HepG2 (cell line): Measurements from ENCODE around the gene ITGB5. TPM values are rescaled to one million over a fixed set of nuclear protein-coding genes. Genes with fewer than 3 reads are reported as not detected.
A peak's percentile ranks its signal among the peaks of the same experiment; 100 is the strongest.

Experiments
- BCL6 ChIP-seq: IDR thresholded peaks from 2 replicates; pipeline ENCODE4 v1.6.1; 2016; ENCODE audit warnings: missing genetic modification reagents, missing compliant biosample characterization
- DPF2 ChIP-seq: sonication (generic); formaldehyde crosslinking; IDR thresholded peaks from 2 replicates; pipeline ENCODE4 v1.4.0; 2020; ENCODE audit warnings: mild to moderate bottlenecking, low read depth, missing genetic modification reagents, borderline replicate concordance
- DR1 ChIP-seq: sonication (generic); formaldehyde crosslinking; IDR thresholded peaks from 2 replicates; pipeline ENCODE4 v1.8.0; 2021; ENCODE audit warnings: mild to moderate bottlenecking, missing genetic modification reagents, inconsistent platforms
- GABPB1 ChIP-seq: IDR thresholded peaks from 2 replicates; pipeline ENCODE4 v1.6.1; 2016; ENCODE audit warnings: mild to moderate bottlenecking, missing genetic modification reagents, moderate library complexity, missing compliant biosample characterization
- GTF3A ChIP-seq: sonication (generic); formaldehyde crosslinking; conservative IDR thresholded peaks from 2 replicates; pipeline ENCODE4 v1.4.0; 2020; ENCODE audit warnings: mild to moderate bottlenecking, missing genetic modification reagents
- HDAC2 ChIP-seq: sonication (generic); formaldehyde crosslinking; IDR thresholded peaks from 2 replicates; pipeline ENCODE4 v1.4.0; 2020; ENCODE audit warnings: missing genetic modification reagents
- HHEX ChIP-seq: IDR thresholded peaks from 2 replicates; pipeline ENCODE4 v1.6.1; 2016; ENCODE audit warnings: control low read depth
- JARID2 ChIP-seq: sonication (generic); formaldehyde crosslinking; IDR thresholded peaks from 2 replicates; pipeline ENCODE4 v1.8.1; 2023; ENCODE audit warnings: missing genetic modification reagents, inconsistent platforms; ENCODE audit not compliant: insufficient replicate concordance
- LBX2 ChIP-seq: sonication (generic); formaldehyde crosslinking; IDR thresholded peaks from 2 replicates; pipeline ENCODE4 v1.5.0; 2020; ENCODE audit warnings: missing genetic modification reagents, mild to moderate bottlenecking, borderline replicate concordance
- MBNL3 ChIP-seq: fragments of 250-450 bp; sonication (Bioruptor Pico); conservative IDR thresholded peaks from 2 replicates; pipeline ENCODE4 v1.8.0; 2022; ENCODE audit warnings: mild to moderate bottlenecking, inconsistent platforms
- MZF1 ChIP-seq: sonication (generic); formaldehyde crosslinking; IDR thresholded peaks from 2 replicates; pipeline ENCODE4 v1.8.1; 2023; ENCODE audit warnings: mild to moderate bottlenecking, missing genetic modification reagents, borderline replicate concordance
- SMYD3 ChIP-seq: sonication (generic); formaldehyde crosslinking; IDR thresholded peaks from 2 replicates; pipeline ENCODE4 v1.8.1; 2023; ENCODE audit warnings: mild to moderate bottlenecking, missing genetic modification reagents
- SOX5 ChIP-seq: IDR thresholded peaks from 2 replicates; pipeline ENCODE4 v1.6.1; 2016; ENCODE audit warnings: borderline replicate concordance
- ZFP41 ChIP-seq: sonication (generic); formaldehyde crosslinking; IDR thresholded peaks from 2 replicates; pipeline ENCODE4 v1.4.0; 2020; ENCODE audit warnings: mild to moderate bottlenecking, missing genetic modification reagents, borderline replicate concordance
- ZNF101 ChIP-seq: sonication (generic); formaldehyde crosslinking; IDR thresholded peaks from 2 replicates; pipeline ENCODE4 v1.4.0; 2020; ENCODE audit warnings: mild to moderate bottlenecking, low read depth, missing genetic modification reagents, borderline replicate concordance
- ZNF124 ChIP-seq: sonication (generic); formaldehyde crosslinking; IDR thresholded peaks from 2 replicates; pipeline ENCODE4 v1.4.0; 2020; ENCODE audit warnings: missing genetic modification reagents
- ZNF317 ChIP-seq: sonication (generic); formaldehyde crosslinking; IDR thresholded peaks from 2 replicates; pipeline ENCODE4 v1.5.0; 2020; ENCODE audit warnings: mild to moderate bottlenecking, missing genetic modification reagents
- ZNF367 ChIP-seq: sonication (generic); formaldehyde crosslinking; IDR thresholded peaks from 2 replicates; pipeline ENCODE4 v1.4.0; 2020; ENCODE audit warnings: missing genetic modification reagents, borderline replicate concordance
- ZNF569 ChIP-seq: sonication (generic); formaldehyde crosslinking; IDR thresholded peaks from 2 replicates; pipeline ENCODE4 v1.5.0; 2020; ENCODE audit warnings: mild to moderate bottlenecking, missing genetic modification reagents, moderate library complexity, borderline replicate concordance
- polyA plus RNA-seq, 8 experiments: library from polyadenylated mRNA; depleted of rRNA in 3 of 8; stranded (reverse) in 7 of 8; unstranded in 1 of 8; fragments of >200 nt; fragmentation: Illumina TruSeq in 4 of 8; extraction: Trizol in 4 of 8; gene quantifications; 2 replicates each; pipeline versions ENCODE4 v1.2.1 to v1.2.3, GENCODE V29; 2011 to 2016; ENCODE audit warnings: low read depth in 4 of 8, missing spikeins in 1 of 8, mixed read lengths in 1 of 8; ENCODE audit not compliant: insufficient read depth in 1 of 8
- total RNA-seq, 5 experiments: library from RNA; depleted of rRNA; stranded (reverse); fragments of >200 nt; fragmentation: Illumina TruSeq; extraction: Trizol; gene quantifications; 2 replicates each; pipeline ENCODE4 v1.2.3, GENCODE V29; 2016; ENCODE audit warnings: low read depth in 1 of 5
- TF ChIP-seq, protein P1 (sequence below): sonication (generic); formaldehyde crosslinking; IDR thresholded peaks from 2 replicates; pipeline ENCODE4 v1.8.1; 2023; ENCODE audit warnings: mild to moderate bottlenecking, missing genetic modification reagents, borderline replicate concordance
- TF ChIP-seq, protein P2 (sequence below): sonication (generic); formaldehyde crosslinking; IDR thresholded peaks from 2 replicates; pipeline ENCODE4 v1.5.1; 2020; ENCODE audit warnings: mild to moderate bottlenecking, moderate library complexity, missing genetic modification reagents
- TF ChIP-seq, protein P3 (sequence below): IDR thresholded peaks from 2 replicates; pipeline ENCODE4 v1.6.1; 2016; ENCODE audit warnings: missing genetic modification reagents, missing compliant biosample characterization

Gene ITGB5
- total and polyA plus RNA-seq, 2 of the 13 experiments (the other 11 are each of a cell fraction or from before 2014, with no cell fraction given) = 74.1 to 343 TPM

DNA sequence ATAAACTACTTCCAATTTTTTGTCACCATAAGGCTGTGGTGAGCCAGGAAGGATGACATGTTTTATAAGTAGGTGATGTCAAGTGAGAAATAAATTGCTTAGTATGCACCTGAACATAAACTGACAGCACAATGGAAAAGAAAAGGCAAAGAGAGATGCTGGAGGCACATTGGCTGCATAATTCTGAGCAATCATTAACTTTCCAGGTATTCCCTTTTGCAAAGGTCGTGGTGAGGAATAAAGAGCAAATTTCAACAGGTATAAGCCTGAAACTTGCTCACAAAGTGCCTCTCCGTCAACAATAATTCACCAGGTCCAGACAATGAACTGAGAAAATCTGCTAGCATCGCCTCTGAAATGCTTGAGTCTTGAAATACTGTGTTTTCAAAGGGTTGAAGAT is 48.2 kb downstream of the ITGB5 start (continued):
- TF ChIP-seq ZNF367 (CRISPR knock-in tag) (no peak), SOX5 (CRISPR knock-in tag) (peak; percentile 68; the same call in 1 of the 2 replicates), ZFP41 (CRISPR knock-in tag) (no peak), ZNF569 (CRISPR knock-in tag) (no peak), MBNL3 (CRISPR knock-in tag) (no peak), ZNF101 (CRISPR knock-in tag) (no peak), HHEX (CRISPR knock-in tag) (no peak), DPF2 (CRISPR knock-in tag) (no peak), JARID2 (CRISPR knock-in tag) (no peak), ZNF124 (CRISPR knock-in tag) (no peak), LBX2 (CRISPR knock-in tag) (no peak), DR1 (no peak), HDAC2 (no peak; the same call in 1 of the 2 replicates), ZNF317 (CRISPR knock-in tag) (no peak), GABPB1 (CRISPR knock-in tag) (no peak), MZF1 (CRISPR knock-in tag) (no peak), SMYD3 (no peak), GTF3A (no peak), BCL6 (0 out of 2 replicates have a peak, but pooled peaks have one; percentile 31)
- TF ChIP-seq, protein P1, sequence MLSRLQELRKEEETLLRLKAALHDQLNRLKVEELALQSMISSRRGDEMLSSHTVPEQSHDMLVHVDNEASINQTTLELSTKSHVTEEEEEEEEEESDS (CRISPR knock-in tag) = no peak
- TF ChIP-seq, protein P2, sequence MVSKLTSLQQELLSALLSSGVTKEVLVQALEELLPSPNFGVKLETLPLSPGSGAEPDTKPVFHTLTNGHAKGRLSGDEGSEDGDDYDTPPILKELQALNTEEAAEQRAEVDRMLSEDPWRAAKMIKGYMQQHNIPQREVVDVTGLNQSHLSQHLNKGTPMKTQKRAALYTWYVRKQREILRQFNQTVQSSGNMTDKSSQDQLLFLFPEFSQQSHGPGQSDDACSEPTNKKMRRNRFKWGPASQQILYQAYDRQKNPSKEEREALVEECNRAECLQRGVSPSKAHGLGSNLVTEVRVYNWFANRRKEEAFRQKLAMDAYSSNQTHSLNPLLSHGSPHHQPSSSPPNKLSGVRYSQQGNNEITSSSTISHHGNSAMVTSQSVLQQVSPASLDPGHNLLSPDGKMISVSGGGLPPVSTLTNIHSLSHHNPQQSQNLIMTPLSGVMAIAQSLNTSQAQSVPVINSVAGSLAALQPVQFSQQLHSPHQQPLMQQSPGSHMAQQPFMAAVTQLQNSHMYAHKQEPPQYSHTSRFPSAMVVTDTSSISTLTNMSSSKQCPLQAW = peak; percentile 65
- TF ChIP-seq, protein P3, sequence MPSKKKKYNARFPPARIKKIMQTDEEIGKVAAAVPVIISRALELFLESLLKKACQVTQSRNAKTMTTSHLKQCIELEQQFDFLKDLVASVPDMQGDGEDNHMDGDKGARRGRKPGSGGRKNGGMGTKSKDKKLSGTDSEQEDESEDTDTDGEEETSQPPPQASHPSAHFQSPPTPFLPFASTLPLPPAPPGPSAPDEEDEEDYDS = no peak
